Transverse colon (tissue), 4 donors: ENCODE data around the gene FERMT3. TPM values are rescaled to one million over a fixed set of nuclear protein-coding genes. Genes with fewer than 3 reads are reported as not detected.

ENCODE experiments used
- DNase-seq: peaks from one replicate; pipeline ENCODE4 v3.0.0-alpha.2; 2019
- H3K27ac ChIP-seq, 4 donors: fragments of 200-600 bp; sonication (generic); 2 replicates each; pipeline ENCODE4 v1.5.1; 2016 to 2018; ENCODE audit warnings: inconsistent platforms in 4 of 4
- H3K27me3 ChIP-seq: fragments of 200-600 bp; sonication (generic); 2 replicates; pipeline ENCODE4 v1.5.1; 2017; ENCODE audit warnings: inconsistent platforms
- H3K36me3 ChIP-seq, 4 donors: fragments of 200-600 bp; sonication (generic); 2 replicates each; pipeline ENCODE4 v1.5.1; 2017 to 2019; ENCODE audit warnings: inconsistent platforms in 4 of 4
- H3K4me1 ChIP-seq, 4 donors: fragments of 200-600 bp; sonication (generic); 2 replicates each; pipeline ENCODE4 v1.5.1; 2017 to 2020; ENCODE audit warnings: inconsistent platforms in 4 of 4
- H3K4me3 ChIP-seq, 4 donors: fragments of 200-600 bp; sonication (generic); 1 replicate in 1 of 4; 2 replicates in 3 of 4; pipeline versions ENCODE4 v1.5.1 to v1.6.1; 2017 to 2019; ENCODE audit warnings: inconsistent platforms in 4 of 4
- H3K9me3 ChIP-seq, 2 donors: fragments of 200-600 bp; sonication (generic); 2 replicates each; pipeline ENCODE4 v1.5.1; 2017 to 2019; ENCODE audit warnings: inconsistent platforms in 2 of 2
- EP300 ChIP-seq: sonication (generic); formaldehyde crosslinking; IDR thresholded peaks from one replicate; pipeline ENCODE4 v1.6.1; 2017; ENCODE audit warnings: antibody characterized with exemption, low read depth
- POLR2A ChIP-seq: fragments of 450-650 bp; IDR thresholded peaks from one replicate; pipeline ENCODE4 v1.6.1; 2016; ENCODE audit warnings: antibody characterized with exemption, mild to moderate bottlenecking, moderate library complexity
- POLR2AphosphoS5 ChIP-seq, 3 donors: sonication (generic); formaldehyde crosslinking; IDR thresholded peaks; one replicate each; pipeline ENCODE4 v1.6.1; 2016; ENCODE audit warnings: antibody characterized with exemption in 3 of 3
- WGBS, 2 donors: methylation state at CpG; one replicate each; pipeline ENCODE4 v1.1.5; 2018; ENCODE audit warnings: low coverage in 1 of 2; 5-methylcytosine and 5-hydroxymethylcytosine counted together
- in situ Hi-C, 4 donors: fragments of 200-750 bp; cut with MboI; loops; one replicate each; pipeline versions ENCODE4 v1.15.0 to v1.15.1; 2017; ENCODE audit warnings: low sequenced_read_pairs in 3 of 4, low pct_ligation_motif_present in 1 of 4, low pct_unique_long_range_greater_than_20kb in 1 of 4
- intact Hi-C: fragments of 100-400 bp; cut with DNase I; formaldehyde crosslinking; loops from one replicate; pipeline ENCODE4 v1.15.1; 2023; ENCODE audit warnings: low total_unique reads
- total RNA-seq, 4 donors: library from RNA; depleted of rRNA; stranded (reverse); fragments of >200 nt; gene quantifications; one replicate each; pipeline ENCODE4 v1.1.0, GENCODE V29; 2016
- TF ChIP-seq, protein P1 (sequence below), 5 experiments: fragments of 200-600 bp in 3 of 5; fragments of 450-650 bp in 2 of 5; sonication (generic) in 3 of 5; IDR thresholded peaks; 1 replicate in 2 of 5; 2 replicates in 3 of 5; pipeline ENCODE4 v1.5.1; 2016 to 2017; ENCODE audit warnings: antibody characterized with exemption in 5 of 5, inconsistent platforms in 3 of 5, mild to moderate bottlenecking in 2 of 5, moderate library complexity in 1 of 5

Gene FERMT3
- total RNA-seq, 4 donors from 2014 or later, result 14.6 to 63.3 (median 28.6) TPM

DNA sequence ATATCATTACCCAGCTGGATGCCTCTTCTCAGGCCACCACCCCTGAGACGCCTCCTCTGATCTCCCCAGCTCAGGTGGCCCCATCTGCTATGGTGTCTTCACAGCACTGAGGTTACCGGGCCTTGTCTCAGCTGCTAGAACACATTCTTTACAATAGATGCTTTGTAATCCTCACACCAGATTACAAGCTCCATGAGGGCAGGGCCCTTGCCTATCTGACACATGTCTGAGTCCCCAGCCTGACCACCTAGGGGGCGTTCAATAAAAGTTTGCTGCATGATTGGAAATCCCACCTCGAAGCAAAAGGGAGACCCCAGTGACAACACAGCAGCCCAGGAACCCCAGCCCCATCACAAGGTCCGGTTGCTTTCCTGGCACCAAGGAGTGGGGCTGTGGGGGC, 42.6 kb upstream of the FERMT3 start:
- intact Hi-C loops, result no loop called here
- in situ Hi-C loops, result loop anchor here in 1 of 4 donors (25.0 kb wide), 1 partner anchor 327 kb away; the partner anchor contains the start of gene MARK2

DNA sequence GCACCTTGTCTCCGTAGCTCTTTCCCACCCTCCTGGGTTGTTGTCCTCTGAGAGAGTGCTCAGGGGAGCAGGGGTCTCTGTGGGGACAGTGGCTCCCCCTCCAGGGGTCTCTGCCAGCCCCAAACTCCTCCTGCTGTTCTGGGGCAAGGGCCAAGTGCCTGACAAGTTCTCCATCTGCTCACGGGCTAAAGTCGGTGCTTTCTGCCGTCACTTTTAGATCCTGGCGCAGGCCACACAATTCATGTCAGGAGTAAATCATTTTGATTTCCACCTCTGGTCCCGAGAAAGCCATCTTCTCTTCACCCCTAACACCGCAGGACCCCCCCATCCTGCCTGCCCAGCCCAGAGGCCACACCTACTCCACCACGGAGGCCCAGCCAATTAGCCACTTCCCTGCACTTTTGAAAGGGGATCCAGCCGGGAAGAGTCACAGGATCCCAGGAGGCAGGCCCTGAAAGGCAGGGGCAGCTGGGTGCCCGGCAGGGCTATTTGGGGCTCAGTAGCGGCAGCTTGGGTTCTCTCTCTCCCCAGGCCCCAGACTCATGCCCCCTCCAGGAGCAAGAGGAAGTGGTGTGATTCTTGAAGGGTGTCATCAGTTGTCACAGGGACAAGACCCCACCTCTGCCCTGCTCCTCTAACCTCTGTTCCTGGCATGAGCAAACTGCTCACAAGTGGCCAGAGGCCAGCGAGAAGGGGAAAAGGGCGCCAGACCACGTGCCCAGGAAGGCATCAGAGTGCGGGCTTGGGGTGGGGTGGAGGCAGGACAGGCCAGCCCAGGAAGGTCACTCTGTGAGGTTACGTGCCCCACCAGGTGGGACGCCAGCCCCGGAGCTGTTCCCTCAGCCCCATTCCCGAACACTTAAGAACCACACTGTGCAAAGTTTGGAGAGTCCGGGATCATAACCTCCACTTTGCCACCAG, 41.9 kb upstream of the FERMT3 start:
- in situ Hi-C loops (loop anchor here in 1 of 4 donors (25.0 kb wide), 1 partner anchor 327 kb away; the partner anchor contains the start of gene MARK2), intact Hi-C loops (no loop called here)
- Histone ChIP-seq H3K27ac (peak overlapping the region; percentile 84 to 94 (median 86)), H3K4me3 (peak overlapping the region; percentile 53 to 88 (median 67)), H3K4me1 (peaks cover 7 to 21% (median 19%) of the 10 kb centered on the region in 4 donors), H3K9me3 (no peaks in the 10 kb centered on the region), H3K36me3 (no peaks in the 10 kb centered on the region), H3K27me3 (no peaks in the 10 kb centered on the region)
- WGBS, 2 donors, result 20 to 50% methylated on average over 3 to 18 of the region's 20 CpGs
- TF ChIP-seq, protein P1, sequence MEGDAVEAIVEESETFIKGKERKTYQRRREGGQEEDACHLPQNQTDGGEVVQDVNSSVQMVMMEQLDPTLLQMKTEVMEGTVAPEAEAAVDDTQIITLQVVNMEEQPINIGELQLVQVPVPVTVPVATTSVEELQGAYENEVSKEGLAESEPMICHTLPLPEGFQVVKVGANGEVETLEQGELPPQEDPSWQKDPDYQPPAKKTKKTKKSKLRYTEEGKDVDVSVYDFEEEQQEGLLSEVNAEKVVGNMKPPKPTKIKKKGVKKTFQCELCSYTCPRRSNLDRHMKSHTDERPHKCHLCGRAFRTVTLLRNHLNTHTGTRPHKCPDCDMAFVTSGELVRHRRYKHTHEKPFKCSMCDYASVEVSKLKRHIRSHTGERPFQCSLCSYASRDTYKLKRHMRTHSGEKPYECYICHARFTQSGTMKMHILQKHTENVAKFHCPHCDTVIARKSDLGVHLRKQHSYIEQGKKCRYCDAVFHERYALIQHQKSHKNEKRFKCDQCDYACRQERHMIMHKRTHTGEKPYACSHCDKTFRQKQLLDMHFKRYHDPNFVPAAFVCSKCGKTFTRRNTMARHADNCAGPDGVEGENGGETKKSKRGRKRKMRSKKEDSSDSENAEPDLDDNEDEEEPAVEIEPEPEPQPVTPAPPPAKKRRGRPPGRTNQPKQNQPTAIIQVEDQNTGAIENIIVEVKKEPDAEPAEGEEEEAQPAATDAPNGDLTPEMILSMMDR (IDR thresholded peaks at IDR 0.05), result no peak
- TF ChIP-seq EP300, result no peak
- TF ChIP-seq POLR2AphosphoS5 (IDR thresholded peaks at IDR 0.05), result no peak
- TF ChIP-seq POLR2A, result no peak
- peak; percentile 36 for DNase-seq

More for the DNA sequence above, 42.6 kb upstream of the FERMT3 start:
- Histone ChIP-seq H3K27ac (no peak overlapping the region), H3K27me3 (no peaks in the 10 kb centered on the region), H3K36me3 (no peaks in the 10 kb centered on the region), H3K9me3 (no peaks in the 10 kb centered on the region), H3K4me3 (no peak overlapping the region), H3K4me1 (peaks cover 7 to 21% (median 19%) of the 10 kb centered on the region in 4 donors)
- DNase-seq, result no peak
- TF ChIP-seq, protein P1 (IDR thresholded peaks at IDR 0.05), result no peak
- TF ChIP-seq POLR2A (no peak), POLR2AphosphoS5 (IDR thresholded peaks at IDR 0.05) (no peak), EP300 (no peak)
- 92% methylated on average over 5 of the region's 5 CpGs; no CpG with 5 or more reads in 1 of the 2 donors for WGBS, 2 donors

DNA sequence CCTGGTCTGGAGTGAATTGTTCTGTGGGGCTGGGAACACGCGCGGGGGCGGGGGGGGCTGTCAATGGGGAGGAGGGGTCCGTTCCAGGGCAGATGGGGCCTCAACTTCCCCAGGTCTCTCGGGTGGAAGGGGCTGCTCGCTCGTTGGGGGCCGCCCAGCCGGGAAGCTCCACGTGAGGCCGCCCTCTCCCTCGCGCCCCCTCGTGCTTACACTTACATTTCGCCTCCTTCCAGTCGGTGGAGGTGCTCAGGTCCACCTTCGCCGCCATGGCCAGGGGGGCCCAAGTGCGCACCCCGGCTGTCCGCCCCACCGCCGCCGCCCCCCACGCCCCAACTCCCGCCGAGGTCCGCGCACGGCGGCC, 41.1 kb upstream of the FERMT3 start:
- no peaks in the 10 kb centered on the region for H3K36me3 ChIP-seq
- in situ Hi-C loops (loop anchor here in 1 of 4 donors (25.0 kb wide), 1 partner anchor 328 kb away; the partner anchor contains the start of gene MARK2), intact Hi-C loops (no loop called here)
- DNase-seq, result peak; percentile 35
- H3K4me3 ChIP-seq, result peak overlapping the region; percentile 53 to 88 (median 67)
- peaks cover 7 to 21% (median 19%) of the 10 kb centered on the region in 4 donors for H3K4me1 ChIP-seq
- H3K27me3 ChIP-seq, result no peaks in the 10 kb centered on the region
- 1% methylated on average over 12 of the region's 32 CpGs; no CpG with 5 or more reads in 1 of the 2 donors for WGBS, 2 donors
- H3K9me3 ChIP-seq, result no peaks in the 10 kb centered on the region
- no peak for TF ChIP-seq EP300
- TF ChIP-seq, protein P1 (IDR thresholded peaks at IDR 0.05), result no peak
- no peak for TF ChIP-seq POLR2AphosphoS5 (IDR thresholded peaks at IDR 0.05)
- no peak for TF ChIP-seq POLR2A
- peak overlapping the region; percentile 84 to 94 (median 86) for H3K27ac ChIP-seq
